Endothelial cell of umbilical vein (primary cell): Measurements from ENCODE around the gene ACAD10. TPM values are rescaled to one million over a fixed set of nuclear protein-coding genes. Genes with fewer than 3 reads are reported as not detected.

Experiments
- BruUV-seq: library from RNA; stranded (reverse); fragments of 400-500 nt; replicated peaks from 2 replicates; lab custom pipeline; 2021; lab: Mats Ljungman, UMichigan
- CTCF ChIA-PET: fragments of 300-600, 350-600 bp; sonication (Branson Sonifier 250); formaldehyde crosslinking; loops from one replicate; lab custom pipeline; 2021; ENCODE audit warnings: antibody characterized with exemption, inconsistent platforms; lab: Charles Lee
- POLR2A ChIA-PET: fragments of 300-600, 350-600 bp; sonication (Branson Sonifier 250); formaldehyde crosslinking; loops from one replicate; lab custom pipeline; 2021; ENCODE audit warnings: antibody characterized with exemption, inconsistent platforms; lab: Charles Lee
- DNase-seq: peaks from one replicate; pipeline ENCODE4 v3.0.0-alpha.2; 2011; ENCODE audit warnings: low read depth, low spot score
- FAIRE-seq: peaks from 2 replicates; lab custom pipeline; 2011; peaks lifted over from hg19 to GRCh38; lab: Jason Lieb, UNC
- H2AFZ ChIP-seq: 2 replicates; pipeline ENCODE4 v1.6.0; 2012; ENCODE audit warnings: low read depth, low read length, control low read depth, inconsistent platforms
- H3K27ac ChIP-seq: 2 replicates; pipeline ENCODE4 v1.5.1; 2011; ENCODE audit warnings: low read depth, mild to moderate bottlenecking, control low read depth, low read length, moderate library complexity; ENCODE audit not compliant: insufficient read depth
- H3K27me3 ChIP-seq, 2 experiments: 2 replicates each; pipeline versions ENCODE4 v1.6.0 to v1.6.1; 2011; ENCODE audit warnings: low read length in 2 of 2, mixed read lengths in 1 of 2; ENCODE audit not compliant: control insufficient read depth in 2 of 2, insufficient read depth in 2 of 2
- H3K36me3 ChIP-seq, 2 experiments: 2 replicates in 1 of 2; 3 replicates in 1 of 2; pipeline ENCODE4 v1.5.1; 2011; ENCODE audit warnings: low read length in 2 of 2, mild to moderate bottlenecking in 1 of 2, moderate library complexity in 1 of 2; ENCODE audit not compliant: control insufficient read depth in 2 of 2, insufficient read depth in 2 of 2; ENCODE audit errors: extremely low read depth in 1 of 2
- H3K4me1 ChIP-seq: 3 replicates; pipeline ENCODE4 v1.5.1; 2011; ENCODE audit warnings: mild to moderate bottlenecking, low read length; ENCODE audit not compliant: control insufficient read depth, insufficient read depth; ENCODE audit errors: extremely low read depth
- H3K4me2 ChIP-seq: 2 replicates; pipeline ENCODE4 v1.6.1; 2011; ENCODE audit warnings: low read length, control low read depth, mixed read lengths; ENCODE audit not compliant: insufficient read depth
- H3K4me3 ChIP-seq, 3 experiments: fragments of 200-600 bp in 1 of 3; sonication (generic), shearing (Covaris generic) in 1 of 3; replicated peaks in 1 of 3; 2 replicates each; pipeline ENCODE4 v1.5.1; 2011 to 2016; ENCODE audit warnings: control low read depth in 3 of 3, low read length in 3 of 3, mild to moderate bottlenecking in 2 of 3, inconsistent platforms in 1 of 3, low read depth in 1 of 3, moderate library complexity in 1 of 3; ENCODE audit not compliant: insufficient read depth in 1 of 3
- H3K79me2 ChIP-seq: 2 replicates; pipeline ENCODE4 v1.6.0; 2012; ENCODE audit warnings: low read length, inconsistent platforms; ENCODE audit not compliant: control insufficient read depth, insufficient read depth
- H3K9ac ChIP-seq: replicated peaks from 2 replicates; pipeline ENCODE3; 2011; ENCODE audit warnings: low read length, control low read depth; ENCODE audit not compliant: insufficient read depth; ENCODE audit errors: extremely low read depth
- H3K9me1 ChIP-seq: replicated peaks from 3 replicates; pipeline ENCODE4 v1.6.0; 2011; ENCODE audit warnings: mild to moderate bottlenecking, low read length; ENCODE audit not compliant: control insufficient read depth, insufficient read depth; ENCODE audit errors: extremely low read depth
- H3K9me3 ChIP-seq: replicated peaks from 2 replicates; pipeline ENCODE4 v1.5.1; 2012; ENCODE audit warnings: low read length, inconsistent platforms; ENCODE audit not compliant: control insufficient read depth, insufficient read depth
- H4K20me1 ChIP-seq: replicated peaks from 2 replicates; pipeline ENCODE3; 2011; ENCODE audit warnings: mild to moderate bottlenecking, low read length; ENCODE audit not compliant: control insufficient read depth, insufficient read depth; ENCODE audit errors: extremely low read depth
- POLR2A ChIP-seq: IDR thresholded peaks from 2 replicates; pipeline ENCODE4 v1.6.1; 2012; ENCODE audit warnings: low read depth, mild to moderate bottlenecking, control low read depth, low read length
- dilution Hi-C: fragments of 300-500 bp; cut with MboI; formaldehyde crosslinking; loops from one replicate; pipeline ENCODE4 v1.15.0; 2019; ENCODE audit warnings: low sequenced_read_pairs; ENCODE audit not compliant: extremely low pct_ligation_motif_present
- intact Hi-C: fragments of 100-400 bp; cut with micrococcal nuclease; formaldehyde crosslinking; loops from one replicate; pipeline ENCODE4 v1.10.0; 2022
- polyA plus RNA-seq, 4 experiments: library from polyadenylated mRNA; depleted of rRNA in 3 of 4; stranded (reverse) in 3 of 4; unstranded in 1 of 4; fragments of >200 nt; gene quantifications; 2 replicates each; pipeline versions ENCODE4 v1.2.1 to v1.2.3, GENCODE V29; 2011 to 2012; ENCODE audit warnings: missing spikeins in 1 of 4
- total RNA-seq: library from RNA; stranded (reverse); gene quantifications from 2 replicates; pipeline ENCODE4 v1.2.3, GENCODE V29; 2021
- TF ChIP-seq, protein P1 (sequence below), 2 donors: IDR thresholded peaks; 1 replicate in 1 of 2; 2 replicates in 1 of 2; pipeline ENCODE4 v1.5.1; 2011; ENCODE audit warnings: low read length in 2 of 2, mild to moderate bottlenecking in 2 of 2, moderate library complexity in 2 of 2, control low read depth in 1 of 2, inconsistent platforms in 1 of 2, low read depth in 1 of 2; ENCODE audit not compliant: insufficient read depth in 1 of 2; ENCODE audit errors: extremely low read depth in 1 of 2

ACAD10 gene
- total and polyA plus RNA-seq, 2 donors (not counting 3 experiments of a cell fraction or from before 2014, with no cell fraction given): 15.2 to 16.3 TPM

DNA sequence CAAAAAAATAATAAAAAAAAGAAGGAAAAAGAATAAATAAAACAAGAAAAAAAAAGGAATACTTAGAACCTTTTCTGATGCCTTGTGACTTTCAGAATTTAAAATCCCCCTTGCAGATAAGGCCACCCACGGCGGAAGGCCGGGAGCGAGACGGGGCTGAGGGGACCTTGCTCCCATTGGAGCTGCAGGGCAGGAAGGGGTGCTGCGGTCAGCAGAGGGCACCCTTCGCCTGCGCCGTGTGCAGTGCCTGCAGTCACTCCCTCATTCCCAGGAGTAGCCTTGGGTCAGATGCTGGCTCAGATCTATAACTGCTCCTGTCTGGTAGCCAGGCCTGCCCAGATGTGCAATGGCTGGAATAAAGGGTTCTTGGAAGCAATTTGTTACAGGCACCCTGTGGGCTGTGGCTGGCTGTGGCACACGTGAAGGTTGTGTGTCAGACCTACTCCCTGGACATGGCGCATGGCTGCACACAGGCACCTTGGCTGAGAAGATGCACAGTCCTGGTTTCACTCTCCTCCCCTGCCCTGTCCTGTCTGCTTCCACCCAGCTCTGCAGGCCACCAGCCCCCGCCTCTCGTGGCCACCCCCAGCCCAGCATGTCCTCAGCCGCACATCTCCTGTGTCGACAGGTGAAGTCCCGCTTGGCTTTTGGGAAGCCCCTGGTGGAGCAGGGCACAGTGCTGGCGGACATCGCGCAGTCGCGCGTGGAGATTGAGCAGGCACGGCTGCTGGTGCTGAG, 67.5 kb downstream of the ACAD10 start:
- no TSS peak for BruUV-seq
- H3K4me2 ChIP-seq: no peak overlapping the region
- CTCF ChIA-PET: interaction anchor here (0.6 to 7.2 kb wide), 18 partner anchors 9 to 72 kb away, joined by 3 to 262 read pairs (median 4); partner anchors contain the start of gene ALDH2

More for the DNA sequence above, 67.5 kb downstream of the ACAD10 start:
- H3K4me3 ChIP-seq: no peak overlapping the region
- no peak overlapping the region for H2AFZ ChIP-seq
- TF ChIP-seq, protein P1, sequence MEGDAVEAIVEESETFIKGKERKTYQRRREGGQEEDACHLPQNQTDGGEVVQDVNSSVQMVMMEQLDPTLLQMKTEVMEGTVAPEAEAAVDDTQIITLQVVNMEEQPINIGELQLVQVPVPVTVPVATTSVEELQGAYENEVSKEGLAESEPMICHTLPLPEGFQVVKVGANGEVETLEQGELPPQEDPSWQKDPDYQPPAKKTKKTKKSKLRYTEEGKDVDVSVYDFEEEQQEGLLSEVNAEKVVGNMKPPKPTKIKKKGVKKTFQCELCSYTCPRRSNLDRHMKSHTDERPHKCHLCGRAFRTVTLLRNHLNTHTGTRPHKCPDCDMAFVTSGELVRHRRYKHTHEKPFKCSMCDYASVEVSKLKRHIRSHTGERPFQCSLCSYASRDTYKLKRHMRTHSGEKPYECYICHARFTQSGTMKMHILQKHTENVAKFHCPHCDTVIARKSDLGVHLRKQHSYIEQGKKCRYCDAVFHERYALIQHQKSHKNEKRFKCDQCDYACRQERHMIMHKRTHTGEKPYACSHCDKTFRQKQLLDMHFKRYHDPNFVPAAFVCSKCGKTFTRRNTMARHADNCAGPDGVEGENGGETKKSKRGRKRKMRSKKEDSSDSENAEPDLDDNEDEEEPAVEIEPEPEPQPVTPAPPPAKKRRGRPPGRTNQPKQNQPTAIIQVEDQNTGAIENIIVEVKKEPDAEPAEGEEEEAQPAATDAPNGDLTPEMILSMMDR (IDR thresholded peaks at IDR 0.05; ENCODE audit: extremely low read depth in 1 of 2, insufficient read depth in 1 of 2, low read depth in 1 of 2, low read length in 2 of 2): peak; percentile 75 to 85
- TF ChIP-seq POLR2A: no peak
- intact Hi-C loops: loop anchor here (1.0 to 2.0 kb wide), 4 partner anchors 13 to 67 kb away; partner anchors contain the start of genes ACAD10 and ALDH2
- no peaks in the 10 kb centered on the region for H3K79me2 ChIP-seq
- no peaks in the 10 kb centered on the region for H4K20me1 ChIP-seq
- dilution Hi-C loops: no loop called here
- FAIRE-seq (peak; percentile 78), DNase-seq (peak; percentile 59)
- H3K9me1 ChIP-seq: no peaks in the 10 kb centered on the region
- H3K4me1 ChIP-seq: peaks cover 11% of the 10 kb centered on the region
- POLR2A ChIA-PET: interaction anchor here (1.0 kb wide), 1 partner anchor 22 kb away, joined by 5 read pairs; no protein-coding TSS in a partner anchor
- peaks cover 0 to 4% of the 10 kb centered on the region in 2 experiments for H3K36me3 ChIP-seq
- H3K9ac ChIP-seq: no peak overlapping the region
- H3K27me3 ChIP-seq: no peaks in the 10 kb centered on the region
- H3K27ac ChIP-seq: no peak overlapping the region
- no peaks in the 10 kb centered on the region for H3K9me3 ChIP-seq
